ENCODE results near the gene GRIN1. TPM values are rescaled to one million over a fixed set of nuclear protein-coding genes. Genes with fewer than 3 reads are reported as not detected.

Gene GRIN1
- total and polyA plus RNA-seq, 2 of the 8 experiments (the other 6 are each of a cell fraction or from before 2014, with no cell fraction given): 0.48 to 2.1 TPM

- ChIA-PET POLR2A (ENCODE audit: partially characterized antibody) (interaction anchor here (0.6 to 2.4 kb wide), 4 partner anchors 11 to 101 kb away, joined by 3 to 6 read pairs (median 4); partner anchors contain the start of genes RNF208 and TUBB4B), CTCF (ENCODE audit: partially characterized antibody) (interaction anchor here (1.3 to 4.5 kb wide), 5 partner anchors 9 to 105 kb away, joined by 4 to 24 read pairs (median 11); no protein-coding TSS in a partner anchor)
- H3K23me2 ChIP-seq (ENCODE audit: low read depth, low read length): peaks cover 4% of the 10 kb centered on the region; the same call in 1 of the 2 replicates
- H2BK12ac ChIP-seq (ENCODE audit: low read depth, low read length): no peak overlapping the region
- no peaks in the 10 kb centered on the region for H3K79me2 ChIP-seq (ENCODE audit: control insufficient read depth in 1 of 2, insufficient read depth in 2 of 2, low read length in 2 of 2)
- no peak for FAIRE-seq
- WGBS, 2 experiments (ENCODE audit: extremely low coverage in 1 of 2, insufficient coverage in 1 of 2, insufficient read length in 1 of 2, insufficient replicate concordance in 2 of 2, low coverage in 1 of 2, low lambda C conversion rate in 2 of 2, missing lambda C conversion rate in 1 of 2): 75% methylated on average over 26 of the region's 26 CpGs; no CpG with 5 or more reads in 1 of the 2 experiments
- no peak overlapping the region; a peak in 1 of 4 replicates for H3K4me2 ChIP-seq (ENCODE audit: insufficient read depth in 1 of 2, low read depth in 2 of 2, low read length in 2 of 2)
- H2BK20ac ChIP-seq (ENCODE audit: low read length): no peak overlapping the region
- H2BK5ac ChIP-seq (ENCODE audit: low read depth, low read length): no peak overlapping the region
- no peak overlapping the region for H3K4me3 ChIP-seq (ENCODE audit: extremely low read depth in 1 of 4, insufficient read depth in 2 of 4, low read depth in 3 of 4, low read length in 4 of 4)
- no peak overlapping the region for H3K18ac ChIP-seq (ENCODE audit: extremely low read depth, low read length)
- H3K36me3 ChIP-seq (ENCODE audit: control insufficient read depth in 2 of 4, insufficient read depth in 4 of 4, low read length in 3 of 4): no peaks in the 10 kb centered on the region
- H4K20me1 ChIP-seq (replicated peaks in 1 of 2; ENCODE audit: control insufficient read depth in 1 of 2, insufficient read depth in 2 of 2, low read length in 2 of 2): peaks cover 1 to 18% of the 10 kb centered on the region in 2 experiments
- no peak overlapping the region for H3K56ac ChIP-seq (replicated peaks; ENCODE audit: insufficient read length, low read depth, low read length)
- H2BK15ac ChIP-seq (ENCODE audit: low read length): no peak overlapping the region
- no peak overlapping the region for H2AFZ ChIP-seq (ENCODE audit: low read length)
- H3K23ac ChIP-seq (ENCODE audit: insufficient read length): no peak overlapping the region
- H4K5ac ChIP-seq (ENCODE audit: insufficient read length, low read depth, low read length): no peak overlapping the region
- H3K79me1 ChIP-seq (ENCODE audit: low read depth, low read length): 0 out of 2 replicates have a peak, but pooled peaks cover 2% of the 10 kb centered on the region
- no peak for TF ChIP-seq KDM1A (IDR thresholded peaks at IDR 0.05; ENCODE audit: borderline replicate concordance, low read length)
- TF ChIP-seq CHD2 (IDR thresholded peaks at IDR 0.05; ENCODE audit: low read length): no peak
- no peak for TF ChIP-seq USF2 (IDR thresholded peaks at IDR 0.05; ENCODE audit: low read length)
- TF ChIP-seq HDAC2 (IDR thresholded peaks at IDR 0.05; ENCODE audit: borderline replicate concordance in 1 of 2, low read depth in 2 of 2, low read length in 2 of 2): no peak
- TF ChIP-seq POU5F1 (IDR thresholded peaks at IDR 0.05; ENCODE audit: low read depth, low read length): no peak
- TF ChIP-seq EZH2 (IDR thresholded peaks at IDR 0.05; ENCODE audit: low read depth, low read length, severe bottlenecking): no peak
- H3K14ac ChIP-seq (ENCODE audit: insufficient read length): no peak overlapping the region
- no peak overlapping the region for H3K9ac ChIP-seq (replicated peaks in 1 of 4; ENCODE audit: extremely low read depth in 1 of 4, low read depth in 3 of 4, low read length in 3 of 4)
- H3K4ac ChIP-seq (replicated peaks; ENCODE audit: insufficient read length, low read depth, low read length): no peak overlapping the region
- DNase-seq (ENCODE audit: low read depth in 1 of 2, low spot score in 2 of 2): no peak
- no peak overlapping the region for H4K8ac ChIP-seq (ENCODE audit: extremely low read depth, insufficient read depth, low read length)
- peaks cover 0 to 14% (median 11%) of the 10 kb centered on the region in 4 experiments; a peak in 6 of 7 replicates for H3K4me1 ChIP-seq (replicated peaks in 1 of 4; ENCODE audit: control insufficient read depth in 3 of 4, insufficient read depth in 4 of 4, low read length in 3 of 4)
- peaks cover 25 to 79% (median 72%) of the 10 kb centered on the region in 4 experiments for H3K27me3 ChIP-seq (replicated peaks in 1 of 4; ENCODE audit: control insufficient read depth in 3 of 4, extremely low read depth in 1 of 4, insufficient read depth in 3 of 4, low read length in 3 of 4)
- H2AK5ac ChIP-seq (ENCODE audit: low read depth, low read length): peak overlapping the region; percentile 54; the same call in 1 of the 2 replicates
- H4K91ac ChIP-seq (replicated peaks; ENCODE audit: insufficient read length, low read length): no peak overlapping the region
- H2BK120ac ChIP-seq (replicated peaks; ENCODE audit: low read depth, low read length): no peak overlapping the region
- no peak overlapping the region for H3K27ac ChIP-seq (ENCODE audit: low read depth, low read length)
- H3K9me3 ChIP-seq (ENCODE audit: insufficient read depth in 2 of 2, low read depth in 1 of 2, low read length in 1 of 2): no peaks in the 10 kb centered on the region
Measured at GRCh38 chr9:137140151-137141012, 1.4 kb downstream of the GRIN1 start.

All from H1 (cell line).